Panc1 (cell line): ENCODE measurements around the gene CD300A. TPM values are rescaled to one million over a fixed set of nuclear protein-coding genes. Genes with fewer than 3 reads are reported as not detected.
A peak's percentile ranks its signal among the peaks of the same experiment; 100 is the strongest.

Source experiments
- ATAC-seq: fragments of 200-7000 bp; cut with Tn5 transposase; 2 replicates; pipeline ENCODE4 v1.9.1; 2020; ENCODE audit warnings: mild to moderate bottlenecking, moderate library complexity
- BruUV-seq: library from RNA; stranded (reverse); fragments of 400-500 nt; replicated peaks from 2 replicates; lab custom pipeline; 2021; lab: Mats Ljungman, UMichigan
- CTCF ChIA-PET: fragments of 300-600 bp; sonication (Branson Sonifier 250); formaldehyde crosslinking; loops from one replicate; lab custom pipeline; 2022; ENCODE audit warnings: antibody characterized with exemption; lab: Charles Lee
- POLR2A ChIA-PET: fragments of 300-600 bp; sonication (Branson Sonifier 250); formaldehyde crosslinking; loops from one replicate; lab custom pipeline; 2022; ENCODE audit warnings: antibody characterized with exemption; lab: Charles Lee
- DNase-seq: peaks from one replicate; pipeline ENCODE4 v3.0.0-alpha.2; 2010; ENCODE audit warnings: low read depth, low spot score
- H3K27ac ChIP-seq: 2 replicates; pipeline ENCODE4 v1.5.1; 2011; ENCODE audit warnings: mild to moderate bottlenecking, low read length, inconsistent platforms
- H3K27me3 ChIP-seq: fragments of 200-500 bp; sonication (Bioruptor generic); 2 replicates; pipeline ENCODE4 v1.6.0; 2014; ENCODE audit warnings: low read length, inconsistent platforms; ENCODE audit not compliant: control insufficient read depth, insufficient read depth
- H3K36me3 ChIP-seq: fragments of 200-500 bp; sonication (Bioruptor generic); 2 replicates; pipeline ENCODE4 v1.5.1; 2014; ENCODE audit warnings: inconsistent platforms, mild to moderate bottlenecking, low read length, moderate library complexity; ENCODE audit not compliant: control insufficient read depth, insufficient read depth
- H3K4me1 ChIP-seq: 2 replicates; pipeline ENCODE4 v1.5.1; 2011; ENCODE audit warnings: inconsistent platforms, mild to moderate bottlenecking, low read length, moderate library complexity; ENCODE audit not compliant: control insufficient read depth, insufficient read depth
- H3K4me3 ChIP-seq, 2 experiments: 2 replicates each; pipeline ENCODE4 v1.5.1; 2011 to 2012; ENCODE audit warnings: low read depth in 2 of 2, low read length in 2 of 2, mild to moderate bottlenecking in 2 of 2, inconsistent platforms in 1 of 2, moderate library complexity in 1 of 2
- H3K9me3 ChIP-seq: fragments of 200-500 bp; sonication (Bioruptor generic); 2 replicates; pipeline ENCODE4 v1.5.1; 2014; ENCODE audit warnings: low read depth, mild to moderate bottlenecking, inconsistent platforms, low read length, moderate library complexity; ENCODE audit not compliant: control insufficient read depth, insufficient read depth
- CTCF ChIP-seq: fragments of 450-650 bp; IDR thresholded peaks from 2 replicates; pipeline ENCODE4 v1.5.1; 2017; ENCODE audit warnings: mild to moderate bottlenecking
- POLR2AphosphoS5 ChIP-seq: IDR thresholded peaks from 2 replicates; pipeline ENCODE4 v1.6.1; 2012; ENCODE audit warnings: mild to moderate bottlenecking, low read depth, low read length, moderate library complexity
- SIN3A ChIP-seq: IDR thresholded peaks from 2 replicates; pipeline ENCODE4 v1.6.1; 2012; ENCODE audit warnings: low read depth, mild to moderate bottlenecking, low read length, moderate library complexity, borderline replicate concordance; ENCODE audit not compliant: insufficient read depth
- TCF7L2 ChIP-seq: IDR thresholded peaks from 2 replicates; pipeline ENCODE4 v1.6.1; 2011; ENCODE audit warnings: mild to moderate bottlenecking, low read depth, low read length, inconsistent platforms
- in situ Hi-C: cut with HindIII; loops from 2 replicates; pipeline ENCODE4 v1.10.0; 2016; ENCODE audit warnings: low sequenced_read_pairs, low pct_unique_long_range_greater_than_20kb
- intact Hi-C: fragments of 100-400 bp; cut with micrococcal nuclease; formaldehyde crosslinking; loops from one replicate; pipeline ENCODE4 v1.10.0; 2022; ENCODE audit not compliant: unreplicated experiment
- total RNA-seq: library from RNA; stranded (reverse); gene quantifications from one replicate; pipeline ENCODE4 v1.2.1, GENCODE V29; 2021; ENCODE audit not compliant: unreplicated experiment
- TF ChIP-seq, protein P1 (sequence below), 2 experiments: IDR thresholded peaks; 2 replicates each; pipeline ENCODE4 v1.6.1; 2011 to 2012; ENCODE audit warnings: low read depth in 2 of 2, control low read depth in 1 of 2, low read length in 1 of 2, mild to moderate bottlenecking in 1 of 2, moderate library complexity in 1 of 2; ENCODE audit not compliant: insufficient read depth in 1 of 2

Gene CD300A
- total RNA-seq, 1 experiment from 2014 or later, result 0.21 TPM

DNA sequence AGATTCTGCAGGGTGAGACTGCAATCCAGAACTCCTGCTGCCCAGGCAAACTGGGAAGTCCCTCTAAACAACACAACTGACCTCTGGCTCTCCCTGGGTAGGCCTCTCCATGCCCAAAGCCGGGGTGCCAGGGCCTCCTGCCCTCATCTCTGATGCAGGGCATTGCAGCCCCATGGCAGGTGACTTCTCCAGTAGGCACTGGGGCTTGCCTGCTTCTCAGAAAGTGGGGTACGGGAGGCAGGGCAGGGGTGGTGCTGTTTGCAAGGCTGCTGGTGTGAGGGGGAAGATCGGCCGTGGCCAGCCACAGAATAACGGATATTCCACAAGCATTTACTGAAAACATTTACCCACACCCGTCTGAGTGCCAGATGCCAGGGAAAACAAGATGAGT is 38.7 kb upstream of the CD300A start:
- H3K4me1 ChIP-seq, result peaks cover 48% of the 10 kb centered on the region
- CTCF ChIA-PET, result no interaction called here
- no peaks in the 10 kb centered on the region for H3K9me3 ChIP-seq
- no peak overlapping the region for H3K4me3 ChIP-seq
- no peaks in the 10 kb centered on the region for H3K27me3 ChIP-seq
- ATAC-seq, result no peak
- intact Hi-C loops (no loop called here), in situ Hi-C loops (no loop called here)
- BruUV-seq, result no TSS peak
- H3K36me3 ChIP-seq, result no peaks in the 10 kb centered on the region; the same call in 1 of the 2 replicates
- POLR2A ChIA-PET, result no interaction called here
- H3K27ac ChIP-seq, result peak overlapping the region; percentile 79
- no peak for DNase-seq
- TF ChIP-seq SIN3A (no peak), POLR2AphosphoS5 (no peak), CTCF (no peak), TCF7L2 (no peak)
- TF ChIP-seq, protein P1, sequence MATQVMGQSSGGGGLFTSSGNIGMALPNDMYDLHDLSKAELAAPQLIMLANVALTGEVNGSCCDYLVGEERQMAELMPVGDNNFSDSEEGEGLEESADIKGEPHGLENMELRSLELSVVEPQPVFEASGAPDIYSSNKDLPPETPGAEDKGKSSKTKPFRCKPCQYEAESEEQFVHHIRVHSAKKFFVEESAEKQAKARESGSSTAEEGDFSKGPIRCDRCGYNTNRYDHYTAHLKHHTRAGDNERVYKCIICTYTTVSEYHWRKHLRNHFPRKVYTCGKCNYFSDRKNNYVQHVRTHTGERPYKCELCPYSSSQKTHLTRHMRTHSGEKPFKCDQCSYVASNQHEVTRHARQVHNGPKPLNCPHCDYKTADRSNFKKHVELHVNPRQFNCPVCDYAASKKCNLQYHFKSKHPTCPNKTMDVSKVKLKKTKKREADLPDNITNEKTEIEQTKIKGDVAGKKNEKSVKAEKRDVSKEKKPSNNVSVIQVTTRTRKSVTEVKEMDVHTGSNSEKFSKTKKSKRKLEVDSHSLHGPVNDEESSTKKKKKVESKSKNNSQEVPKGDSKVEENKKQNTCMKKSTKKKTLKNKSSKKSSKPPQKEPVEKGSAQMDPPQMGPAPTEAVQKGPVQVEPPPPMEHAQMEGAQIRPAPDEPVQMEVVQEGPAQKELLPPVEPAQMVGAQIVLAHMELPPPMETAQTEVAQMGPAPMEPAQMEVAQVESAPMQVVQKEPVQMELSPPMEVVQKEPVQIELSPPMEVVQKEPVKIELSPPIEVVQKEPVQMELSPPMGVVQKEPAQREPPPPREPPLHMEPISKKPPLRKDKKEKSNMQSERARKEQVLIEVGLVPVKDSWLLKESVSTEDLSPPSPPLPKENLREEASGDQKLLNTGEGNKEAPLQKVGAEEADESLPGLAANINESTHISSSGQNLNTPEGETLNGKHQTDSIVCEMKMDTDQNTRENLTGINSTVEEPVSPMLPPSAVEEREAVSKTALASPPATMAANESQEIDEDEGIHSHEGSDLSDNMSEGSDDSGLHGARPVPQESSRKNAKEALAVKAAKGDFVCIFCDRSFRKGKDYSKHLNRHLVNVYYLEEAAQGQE (IDR thresholded peaks at IDR 0.05; ENCODE audit: insufficient read depth in 1 of 2, low read depth in 2 of 2, low read length in 1 of 2), result no peak

GRCh38 chr17:74429604-74430384 is 36.6 kb upstream of the CD300A start:
- intact Hi-C loops, result no loop called here
- Histone ChIP-seq H3K36me3 (no peaks in the 10 kb centered on the region; the same call in 1 of the 2 replicates), H3K27me3 (no peaks in the 10 kb centered on the region), H3K4me1 (peaks cover 58% of the 10 kb centered on the region), H3K4me3 (peak overlapping the region; percentile 54 to 73), H3K27ac (peak overlapping the region; percentile 84), H3K9me3 (no peaks in the 10 kb centered on the region)
- ChIA-PET POLR2A (interaction anchor here (0.6 to 1.2 kb wide), 2 partner anchors 14 to 15 kb away, joined by 4 to 8 read pairs; no protein-coding TSS in a partner anchor), CTCF (interaction anchor here (0.5 to 0.6 kb wide), 2 partner anchors 67 to 89 kb away, joined by 3 to 4 read pairs; no protein-coding TSS in a partner anchor)
- in situ Hi-C loops, result no loop called here
- BruUV-seq, result no TSS peak
- DNase-seq (no peak), ATAC-seq (peak; percentile 27)
- TF ChIP-seq TCF7L2 (no peak), CTCF (no peak), SIN3A (no peak), POLR2AphosphoS5 (no peak)
- TF ChIP-seq, protein P1 (IDR thresholded peaks at IDR 0.05; ENCODE audit: insufficient read depth in 1 of 2, low read depth in 2 of 2, low read length in 1 of 2), result no peak
